SK-N-SH (cell line): Measurements from ENCODE around the gene CLEC9A. TPM values are rescaled to one million over a fixed set of nuclear protein-coding genes. Genes with fewer than 3 reads are reported as not detected.

Experiments
- CTCF ChIA-PET: fragments of 300-600, 350-600 bp; formaldehyde crosslinking; extraction: SDS; loops from one replicate; lab custom pipeline; 2021; lab: Yijun Ruan, JAX
- POLR2A ChIA-PET: fragments of 350-600 bp; sonication (Branson Sonifier 250); formaldehyde crosslinking; extraction: SDS; loops from one replicate; lab custom pipeline; 2020; ENCODE audit warnings: antibody characterized with exemption, inconsistent platforms; lab: Yijun Ruan, JAX
- DNase-seq: peaks from one replicate; pipeline ENCODE4 v3.0.0; 2012
- H2AFZ ChIP-seq: fragments of 200-600 bp; sonication (generic); 2 replicates; pipeline ENCODE4 v1.8.1; 2016; ENCODE audit warnings: antibody characterized with exemption, mild to moderate bottlenecking, low read depth
- H3F3A ChIP-seq: fragments of 200-600 bp; sonication (generic); replicated peaks from 2 replicates; pipeline ENCODE3; 2016; ENCODE audit warnings: antibody characterized with exemption, mild to moderate bottlenecking; ENCODE audit not compliant: insufficient read depth
- H3K27ac ChIP-seq, 2 experiments: fragments of 200-500 bp in 1 of 2; fragments of 200-600 bp in 1 of 2; sonication (Bioruptor generic) in 1 of 2; sonication (generic), shearing (Covaris generic) in 1 of 2; 2 replicates each; pipeline versions ENCODE4 v1.5.1 to v1.6.1; 2014 to 2016; ENCODE audit warnings: low read depth in 2 of 2, inconsistent platforms in 1 of 2, low read length in 1 of 2, mild to moderate bottlenecking in 1 of 2, mixed read lengths in 1 of 2
- H3K27me3 ChIP-seq: fragments of 200-600 bp; sonication (generic), shearing (Covaris generic); 2 replicates; pipeline ENCODE4 v1.6.1; 2016; ENCODE audit warnings: mixed run types; ENCODE audit not compliant: insufficient read depth
- H3K36me3 ChIP-seq, 2 experiments: fragments of 200-500 bp in 1 of 2; fragments of 200-600 bp in 1 of 2; sonication (Bioruptor generic) in 1 of 2; sonication (generic) in 1 of 2; replicated peaks in 1 of 2; 2 replicates each; pipeline versions ENCODE3 to v1.5.1; 2014 to 2016; ENCODE audit warnings: low read length in 1 of 2, mild to moderate bottlenecking in 1 of 2; ENCODE audit not compliant: insufficient read depth in 2 of 2, control insufficient read depth in 1 of 2
- H3K4me1 ChIP-seq, 2 experiments: fragments of 200-500 bp in 1 of 2; fragments of 200-600 bp in 1 of 2; sonication (Bioruptor generic) in 1 of 2; sonication (generic), shearing (Covaris generic) in 1 of 2; 2 replicates each; pipeline versions ENCODE4 v1.5.1 to v1.6.1; 2014 to 2016; ENCODE audit warnings: low read depth in 1 of 2, low read length in 1 of 2, mixed run types in 1 of 2; ENCODE audit not compliant: insufficient read depth in 2 of 2, control insufficient read depth in 1 of 2
- H3K4me2 ChIP-seq: fragments of 200-600 bp; sonication (generic), shearing (Covaris generic); 2 replicates; pipeline ENCODE4 v1.6.1; 2017; ENCODE audit warnings: mixed run types
- H3K4me3 ChIP-seq, 2 experiments: fragments of 200-500 bp in 1 of 2; fragments of 200-600 bp in 1 of 2; sonication (Bioruptor generic) in 1 of 2; sonication (generic), shearing (Covaris generic) in 1 of 2; 2 replicates each; pipeline versions ENCODE4 v1.5.1 to v1.8.1; 2014 to 2016; ENCODE audit warnings: low read depth in 2 of 2, inconsistent platforms in 1 of 2, low read length in 1 of 2, mild to moderate bottlenecking in 1 of 2, mixed read lengths in 1 of 2, moderate library complexity in 1 of 2
- H3K79me2 ChIP-seq: fragments of 200-600 bp; sonication (generic); 2 replicates; pipeline ENCODE4 v1.8.1; 2017; ENCODE audit warnings: mild to moderate bottlenecking; ENCODE audit not compliant: insufficient read depth
- H3K9ac ChIP-seq: fragments of 200-600 bp; sonication (generic); 2 replicates; pipeline ENCODE4 v1.6.1; 2017; ENCODE audit warnings: mixed run types
- H3K9me2 ChIP-seq: fragments of 200-600 bp; sonication (generic); 2 replicates; pipeline ENCODE4 v1.6.1; 2017; ENCODE audit warnings: mixed run types
- H3K9me3 ChIP-seq: fragments of 200-600 bp; sonication (generic); 2 replicates; pipeline ENCODE4 v1.6.1; 2017; ENCODE audit warnings: mixed run types, mild to moderate bottlenecking, moderate library complexity
- H4K20me1 ChIP-seq: fragments of 200-600 bp; sonication (generic); 2 replicates; pipeline ENCODE4 v1.6.1; 2017; ENCODE audit warnings: mild to moderate bottlenecking, mixed run types; ENCODE audit not compliant: insufficient read depth
- ELF1 ChIP-seq: IDR thresholded peaks from 2 replicates; pipeline ENCODE4 v1.4.0; 2012
- EZH2phosphoT487 ChIP-seq: fragments of 200-600 bp; sonication (generic); IDR thresholded peaks from 2 replicates; pipeline ENCODE4 v1.6.1; 2017; ENCODE audit warnings: low read depth, mixed run types, mild to moderate bottlenecking, antibody characterized with exemption, moderate library complexity, borderline replicate concordance
- GABPA ChIP-seq: IDR thresholded peaks from 2 replicates; pipeline ENCODE4 v1.4.0; 2012; ENCODE audit warnings: low read depth, mild to moderate bottlenecking
- IRF3 ChIP-seq: fragments of 150-350 bp; IDR thresholded peaks from 2 replicates; pipeline ENCODE4 v1.6.1; 2016; ENCODE audit warnings: mild to moderate bottlenecking, low read depth, low read length
- JUND ChIP-seq: IDR thresholded peaks from 2 replicates; pipeline ENCODE4 v1.4.0; 2012
- MXI1 ChIP-seq: IDR thresholded peaks from 2 replicates; pipeline ENCODE4 v1.6.1; 2012; ENCODE audit warnings: mild to moderate bottlenecking, low read depth, low read length, improper control_type of control experiment
- NFIC ChIP-seq: IDR thresholded peaks from 2 replicates; pipeline ENCODE4 v1.4.0; 2012; ENCODE audit warnings: borderline replicate concordance
- NRF1 ChIP-seq: IDR thresholded peaks from 2 replicates; pipeline ENCODE4 v1.6.1; 2012; ENCODE audit warnings: low read depth, mild to moderate bottlenecking, low read length
- POLR2AphosphoS5 ChIP-seq: IDR thresholded peaks from 2 replicates; pipeline ENCODE4 v1.6.1; 2012; ENCODE audit warnings: low read depth, low read length
- REST ChIP-seq: IDR thresholded peaks from 2 replicates; pipeline ENCODE4 v1.6.1; 2012; ENCODE audit warnings: mild to moderate bottlenecking, low read depth, low read length, moderate library complexity
- RFX5 ChIP-seq: IDR thresholded peaks from 2 replicates; pipeline ENCODE4 v1.6.1; 2012; ENCODE audit warnings: mild to moderate bottlenecking, improper control_type of control experiment, low read length
- SIN3A ChIP-seq: IDR thresholded peaks from 2 replicates; pipeline ENCODE4 v1.6.1; 2012; ENCODE audit warnings: low read depth, mild to moderate bottlenecking, low read length, moderate library complexity, borderline replicate concordance
- TAF1 ChIP-seq: IDR thresholded peaks from 2 replicates; pipeline ENCODE4 v1.6.1; 2012; ENCODE audit warnings: low read depth, mild to moderate bottlenecking, low read length, moderate library complexity, borderline replicate concordance
- TCF12 ChIP-seq: IDR thresholded peaks from 2 replicates; pipeline ENCODE4 v1.4.0; 2012
- YY1 ChIP-seq: IDR thresholded peaks from 2 replicates; pipeline ENCODE4 v1.4.0; 2012; ENCODE audit warnings: low read depth, mild to moderate bottlenecking
- WGBS: methylation state at CpG from one replicate; pipeline ENCODE4 v1.1.6; 2017; ENCODE audit warnings: low lambda C conversion rate; 5-methylcytosine and 5-hydroxymethylcytosine counted together
- polyA plus RNA-seq, 3 experiments: library from polyadenylated mRNA; depleted of rRNA; stranded (reverse); fragments of >200 nt; gene quantifications; 2 replicates each; pipeline ENCODE4 v1.2.3, GENCODE V29; 2012
- TF ChIP-seq, protein P1 (sequence below): IDR thresholded peaks from 2 replicates; pipeline ENCODE4 v1.4.0; 2012; ENCODE audit warnings: low read depth, borderline replicate concordance

CLEC9A gene
- polyA plus RNA-seq, 1 of the 3 experiments (the other 2 are of a cell fraction): not detected

DNA sequence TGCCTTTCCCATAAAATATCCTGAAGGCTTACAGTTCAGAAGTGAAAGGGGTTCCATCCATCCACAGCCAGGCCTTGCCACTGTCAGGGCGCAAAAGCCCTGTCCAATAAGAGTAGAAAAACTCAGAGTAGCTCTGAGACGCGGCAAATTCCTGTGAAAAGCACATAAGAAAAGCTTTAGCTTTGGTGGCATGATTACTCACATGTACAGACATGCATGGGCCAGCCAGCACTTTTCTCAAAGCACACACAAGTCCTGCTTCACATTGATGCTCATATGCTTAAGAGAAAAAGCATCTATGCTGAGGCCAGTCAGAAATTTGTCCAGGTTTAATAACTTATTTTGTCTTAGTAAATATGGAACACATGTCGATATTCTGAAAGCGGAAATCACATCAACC, 42.8 kb downstream of the CLEC9A start:
- no peaks in the 10 kb centered on the region for H3K9me3 ChIP-seq
- ChIA-PET POLR2A (no interaction called here), CTCF (interaction anchor here (1.3 kb wide), 1 partner anchor 330 kb away, joined by 3 read pairs; no protein-coding TSS in a partner anchor)
- H3K4me2 ChIP-seq: no peak overlapping the region
- DNase-seq: no peak
- no peaks in the 10 kb centered on the region for H3K79me2 ChIP-seq
- H4K20me1 ChIP-seq: no peaks in the 10 kb centered on the region
- no peaks in the 10 kb centered on the region; a peak in 1 of 4 replicates for H3K4me1 ChIP-seq
- no peaks in the 10 kb centered on the region for H3K36me3 ChIP-seq
- H3K4me3 ChIP-seq: no peak overlapping the region
- no peaks in the 10 kb centered on the region for H3K9me2 ChIP-seq
- no peaks in the 10 kb centered on the region for H3F3A ChIP-seq
- TF ChIP-seq JUND (no peak), NRF1 (no peak), GABPA (no peak), ELF1 (no peak), SIN3A (no peak), POLR2AphosphoS5 (no peak), IRF3 (no peak), NFIC (no peak), REST (no peak), RFX5 (no peak), MXI1 (no peak), YY1 (no peak), TCF12 (no peak), EZH2phosphoT487 (no peak), TAF1 (no peak)
- TF ChIP-seq, protein P1, sequence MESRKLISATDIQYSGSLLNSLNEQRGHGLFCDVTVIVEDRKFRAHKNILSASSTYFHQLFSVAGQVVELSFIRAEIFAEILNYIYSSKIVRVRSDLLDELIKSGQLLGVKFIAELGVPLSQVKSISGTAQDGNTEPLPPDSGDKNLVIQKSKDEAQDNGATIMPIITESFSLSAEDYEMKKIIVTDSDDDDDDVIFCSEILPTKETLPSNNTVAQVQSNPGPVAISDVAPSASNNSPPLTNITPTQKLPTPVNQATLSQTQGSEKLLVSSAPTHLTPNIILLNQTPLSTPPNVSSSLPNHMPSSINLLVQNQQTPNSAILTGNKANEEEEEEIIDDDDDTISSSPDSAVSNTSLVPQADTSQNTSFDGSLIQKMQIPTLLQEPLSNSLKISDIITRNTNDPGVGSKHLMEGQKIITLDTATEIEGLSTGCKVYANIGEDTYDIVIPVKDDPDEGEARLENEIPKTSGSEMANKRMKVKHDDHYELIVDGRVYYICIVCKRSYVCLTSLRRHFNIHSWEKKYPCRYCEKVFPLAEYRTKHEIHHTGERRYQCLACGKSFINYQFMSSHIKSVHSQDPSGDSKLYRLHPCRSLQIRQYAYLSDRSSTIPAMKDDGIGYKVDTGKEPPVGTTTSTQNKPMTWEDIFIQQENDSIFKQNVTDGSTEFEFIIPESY: no peak
- no peak overlapping the region for H3K9ac ChIP-seq
- H3K27me3 ChIP-seq: peaks cover 3% of the 10 kb centered on the region; the same call in 1 of the 2 replicates
- 13% methylated on average over 5 of the region's 5 CpGs for WGBS
- no peak overlapping the region for H3K27ac ChIP-seq
- no peak overlapping the region for H2AFZ ChIP-seq
